Activated CD4-positive, alpha-beta memory T cell treated with anti-CD3 and anti-CD28 coated beads for 36 hours (primary cell): ENCODE results near the gene BCAR1. TPM values are rescaled to one million over a fixed set of nuclear protein-coding genes. Genes with fewer than 3 reads are reported as not detected.
A peak's percentile ranks its signal among the peaks of the same experiment; 100 is the strongest.

Source experiments
- CTCF ChIA-PET: fragments of 350-600 bp; sonication (Branson Sonifier 250); formaldehyde crosslinking; loops from one replicate; lab custom pipeline; 2021; ENCODE audit warnings: antibody characterized with exemption, inconsistent platforms; lab: Charles Lee
- POLR2A ChIA-PET: fragments of 350-600 bp; sonication (Branson Sonifier 250); formaldehyde crosslinking; loops from one replicate; lab custom pipeline; 2021; ENCODE audit warnings: antibody characterized with exemption; lab: Charles Lee
- DNase-seq: peaks from one replicate; pipeline ENCODE4 v3.0.0-alpha.2; 2020
- H3K27ac Mint-ChIP-seq: one replicate; pipeline ENCODE4 v1.8.0; 2021; ENCODE audit warnings: mixed read lengths
- H3K27me3 Mint-ChIP-seq: one replicate; pipeline ENCODE4 v1.8.0; 2021; ENCODE audit warnings: mixed read lengths
- H3K36me3 Mint-ChIP-seq: one replicate; pipeline ENCODE4 v1.8.0; 2021; ENCODE audit warnings: mixed read lengths
- H3K4me1 Mint-ChIP-seq: one replicate; pipeline ENCODE4 v1.8.0; 2021; ENCODE audit warnings: low read depth, mixed read lengths
- H3K4me3 Mint-ChIP-seq: one replicate; pipeline ENCODE4 v1.8.0; 2021; ENCODE audit warnings: mild to moderate bottlenecking, mixed read lengths
- H3K9me3 Mint-ChIP-seq: one replicate; pipeline ENCODE4 v1.8.0; 2021; ENCODE audit warnings: mixed read lengths
- intact Hi-C: fragments of 100-400 bp; cut with micrococcal nuclease; formaldehyde crosslinking; loops from one replicate; pipeline ENCODE4 v1.15.1; 2023
- total RNA-seq, 2 experiments: library from RNA; stranded (reverse); gene quantifications; one replicate each; pipeline ENCODE4 v1.2.3, GENCODE V29; 2021

BCAR1 gene, protein sequence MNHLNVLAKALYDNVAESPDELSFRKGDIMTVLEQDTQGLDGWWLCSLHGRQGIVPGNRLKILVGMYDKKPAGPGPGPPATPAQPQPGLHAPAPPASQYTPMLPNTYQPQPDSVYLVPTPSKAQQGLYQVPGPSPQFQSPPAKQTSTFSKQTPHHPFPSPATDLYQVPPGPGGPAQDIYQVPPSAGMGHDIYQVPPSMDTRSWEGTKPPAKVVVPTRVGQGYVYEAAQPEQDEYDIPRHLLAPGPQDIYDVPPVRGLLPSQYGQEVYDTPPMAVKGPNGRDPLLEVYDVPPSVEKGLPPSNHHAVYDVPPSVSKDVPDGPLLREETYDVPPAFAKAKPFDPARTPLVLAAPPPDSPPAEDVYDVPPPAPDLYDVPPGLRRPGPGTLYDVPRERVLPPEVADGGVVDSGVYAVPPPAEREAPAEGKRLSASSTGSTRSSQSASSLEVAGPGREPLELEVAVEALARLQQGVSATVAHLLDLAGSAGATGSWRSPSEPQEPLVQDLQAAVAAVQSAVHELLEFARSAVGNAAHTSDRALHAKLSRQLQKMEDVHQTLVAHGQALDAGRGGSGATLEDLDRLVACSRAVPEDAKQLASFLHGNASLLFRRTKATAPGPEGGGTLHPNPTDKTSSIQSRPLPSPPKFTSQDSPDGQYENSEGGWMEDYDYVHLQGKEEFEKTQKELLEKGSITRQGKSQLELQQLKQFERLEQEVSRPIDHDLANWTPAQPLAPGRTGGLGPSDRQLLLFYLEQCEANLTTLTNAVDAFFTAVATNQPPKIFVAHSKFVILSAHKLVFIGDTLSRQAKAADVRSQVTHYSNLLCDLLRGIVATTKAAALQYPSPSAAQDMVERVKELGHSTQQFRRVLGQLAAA
- total RNA-seq = 1 to 10 TPM in 1 of 2 experiments, under 1 TPM in 1; 0.78 to 1.1 TPM

DNA sequence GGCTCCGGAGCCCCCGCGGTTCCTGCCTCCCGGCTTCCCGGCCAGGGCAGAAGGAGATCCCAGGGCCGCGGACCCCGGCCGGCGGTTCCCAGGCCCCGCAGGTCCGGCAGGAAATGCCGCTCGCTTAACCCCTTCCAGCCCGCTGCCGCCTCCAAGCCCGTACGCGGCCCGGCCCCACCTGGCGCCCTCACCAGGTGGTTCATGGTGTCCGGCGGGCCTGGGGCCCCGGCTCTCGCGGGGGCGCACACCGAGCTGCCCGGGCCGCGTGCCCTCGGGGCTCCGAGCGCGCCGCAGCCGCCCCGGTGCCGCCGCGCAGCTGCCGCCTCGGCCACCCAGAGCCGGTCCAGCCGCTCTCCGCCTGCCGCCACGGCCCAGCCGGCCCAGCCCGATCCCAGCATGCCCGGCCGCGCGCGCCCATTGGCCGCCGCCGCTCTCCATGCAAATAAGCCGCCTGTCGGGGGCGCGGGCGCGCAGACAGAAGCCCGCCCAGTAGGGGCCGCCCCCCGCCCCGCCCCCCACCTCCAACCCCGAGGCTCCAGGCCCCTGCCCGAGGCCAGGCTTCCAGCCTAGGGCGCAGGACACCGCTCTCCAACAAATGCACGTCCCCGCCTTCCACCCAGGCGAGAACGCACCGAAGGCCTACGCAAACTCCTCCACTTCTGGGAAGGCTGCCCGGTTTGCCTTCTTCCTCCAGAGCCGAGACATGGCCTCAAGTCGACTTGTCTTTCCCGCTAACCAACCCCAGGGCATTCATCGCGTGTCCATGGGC, at the start of gene BCAR1:
Gene BCAR1, minus strand, starts transcription at position 345 of the 769 bp plus-strand sequence. Its CDS starts 142 bp downstream, at position 203.
- Mint-ChIP-seq H3K27ac (no peak within 1 kb of the TSS), H3K9me3 (no peaks in the 10 kb centered on the region), H3K4me3 (peak within 1 kb of the TSS; percentile 43), H3K4me1 (peaks cover 2% of the 10 kb centered on the region), H3K27me3 (peaks cover 36% of the 10 kb centered on the region), H3K36me3 (no peaks in the 10 kb centered on the region)
- CTCF ChIA-PET = interaction anchor here (1.2 to 1.4 kb wide), 3 partner anchors 17 to 134 kb away, joined by 3 to 5 read pairs (median 4); no protein-coding TSS in a partner anchor
- DNase-seq = peak; percentile 25
- intact Hi-C loops = no loop called here
- POLR2A ChIA-PET = no interaction called here

DNA sequence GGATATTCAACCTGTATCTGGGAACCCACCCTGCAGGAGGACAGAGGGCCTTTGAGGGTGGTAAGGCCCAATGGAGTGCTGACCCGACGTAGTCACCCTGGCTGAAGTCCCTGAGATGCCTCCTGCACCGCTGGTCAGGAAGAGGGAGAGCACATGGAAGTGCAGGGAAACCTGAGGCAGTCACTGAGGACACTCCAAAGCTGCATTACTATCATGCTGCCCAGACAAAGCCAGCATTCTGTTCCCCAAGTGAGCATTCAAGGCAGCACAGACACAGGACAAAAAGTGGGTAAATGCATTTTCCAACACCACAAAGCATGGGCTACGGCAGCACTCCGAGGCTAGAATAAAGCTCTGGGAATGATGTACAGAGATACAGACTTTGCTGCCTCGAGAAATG, 46.8 kb upstream of the BCAR1 start:
- no peak overlapping the region for H3K27ac Mint-ChIP-seq
- POLR2A ChIA-PET = no interaction called here
- peaks cover 50% of the 10 kb centered on the region for H3K36me3 Mint-ChIP-seq
- CTCF ChIA-PET = no interaction called here
- DNase-seq = no peak
- no peaks in the 10 kb centered on the region for H3K9me3 Mint-ChIP-seq
- no peaks in the 10 kb centered on the region for H3K27me3 Mint-ChIP-seq
- no peak overlapping the region for H3K4me3 Mint-ChIP-seq
- no peaks in the 10 kb centered on the region for H3K4me1 Mint-ChIP-seq
- intact Hi-C loops = no loop called here

DNA sequence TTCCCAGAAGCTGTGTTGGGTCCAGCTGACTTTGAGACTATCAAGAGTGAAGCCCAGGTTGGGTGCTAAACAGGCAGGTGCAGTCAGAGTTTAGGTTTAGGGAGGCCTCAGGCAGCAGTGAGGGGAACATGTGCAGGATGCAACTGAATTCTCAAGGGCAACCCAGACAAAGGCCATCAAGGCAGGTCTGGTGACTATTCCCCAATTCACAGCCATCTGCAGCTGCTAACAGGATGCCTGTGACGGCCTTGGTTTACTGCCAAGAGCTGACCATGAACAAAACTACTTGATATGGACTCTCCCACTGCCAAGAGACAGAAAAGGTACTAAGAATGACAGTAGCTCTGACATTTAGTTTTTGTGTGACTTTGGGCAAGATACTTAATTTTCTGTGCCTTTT, 45.2 kb upstream of the BCAR1 start:
- DNase-seq = no peak
- Mint-ChIP-seq H3K27me3 (no peaks in the 10 kb centered on the region), H3K27ac (no peak overlapping the region), H3K36me3 (peaks cover 61% of the 10 kb centered on the region), H3K4me1 (no peaks in the 10 kb centered on the region), H3K4me3 (no peak overlapping the region), H3K9me3 (no peaks in the 10 kb centered on the region)
- intact Hi-C loops = no loop called here
- CTCF ChIA-PET = no interaction called here
- POLR2A ChIA-PET = no interaction called here

DNA sequence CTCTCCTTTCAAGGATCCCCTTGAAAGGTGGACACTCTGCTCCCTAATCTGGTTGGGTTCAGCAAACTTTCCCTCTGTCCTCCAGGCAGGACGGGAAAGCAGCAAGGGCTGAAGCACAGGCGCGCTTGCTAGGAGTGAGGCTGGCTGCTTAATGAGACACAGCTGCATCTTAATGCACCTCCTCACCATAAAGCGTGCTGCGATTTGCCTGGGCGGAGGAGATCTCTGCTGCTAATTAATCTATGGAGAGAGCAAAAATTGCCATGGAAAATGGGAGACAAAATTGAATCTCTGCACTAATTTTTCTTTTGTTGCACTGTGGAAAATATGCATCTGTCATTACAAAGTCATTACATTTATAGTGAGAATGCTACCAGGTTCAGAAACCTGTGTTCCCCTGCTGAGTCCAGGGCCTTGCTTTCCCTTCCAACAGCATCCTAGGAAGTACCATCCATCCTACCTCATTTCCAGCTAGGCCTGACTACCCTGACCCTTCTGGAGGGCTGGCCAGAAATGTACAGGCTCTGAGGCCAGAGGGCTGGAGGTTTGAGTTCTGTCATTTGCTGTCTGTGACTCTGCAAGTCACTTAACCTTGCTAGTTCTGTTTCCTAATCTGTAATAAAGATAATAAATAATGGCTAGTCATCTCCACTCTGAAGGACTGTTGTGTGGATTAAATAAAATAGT, 43.5 kb upstream of the BCAR1 start:
- H3K4me3 Mint-ChIP-seq = no peak overlapping the region
- POLR2A ChIA-PET = interaction anchor here (0.5 kb wide), 1 partner anchor 25 kb away, joined by 3 read pairs; no protein-coding TSS in a partner anchor
- no peaks in the 10 kb centered on the region for H3K9me3 Mint-ChIP-seq
- no peak for DNase-seq
- intact Hi-C loops = no loop called here
- no peak overlapping the region for H3K27ac Mint-ChIP-seq
- H3K27me3 Mint-ChIP-seq = no peaks in the 10 kb centered on the region
- no peaks in the 10 kb centered on the region for H3K4me1 Mint-ChIP-seq
- H3K36me3 Mint-ChIP-seq = peaks cover 54% of the 10 kb centered on the region
- CTCF ChIA-PET = interaction anchor here (1.4 kb wide), 1 partner anchor 61 kb away, joined by 3 read pairs; no protein-coding TSS in a partner anchor

DNA sequence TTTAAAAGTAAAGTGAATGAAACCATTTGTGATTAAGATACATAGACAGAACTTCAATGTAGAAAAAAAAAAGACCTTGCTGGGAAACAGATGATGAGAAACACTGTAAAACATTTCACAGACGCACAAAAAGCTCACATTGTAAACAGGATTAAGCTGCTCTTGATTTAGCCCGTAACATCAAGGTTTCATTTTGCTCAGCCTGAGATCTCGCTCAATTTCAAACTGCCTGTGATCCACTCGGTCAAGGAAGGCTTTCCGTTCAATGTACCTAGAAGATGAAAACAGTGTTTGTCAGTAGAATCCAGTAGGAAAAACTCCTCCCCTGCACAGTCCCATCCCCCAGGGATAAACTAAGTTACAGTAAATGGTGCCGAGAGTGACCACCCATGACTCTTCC, 42.3 kb upstream of the BCAR1 start:
- CTCF ChIA-PET = no interaction called here
- DNase-seq = no peak
- peaks cover 46% of the 10 kb centered on the region for H3K36me3 Mint-ChIP-seq
- no peak overlapping the region for H3K27ac Mint-ChIP-seq
- H3K27me3 Mint-ChIP-seq = no peaks in the 10 kb centered on the region
- POLR2A ChIA-PET = no interaction called here
- peaks cover 6% of the 10 kb centered on the region for H3K4me1 Mint-ChIP-seq
- no peaks in the 10 kb centered on the region for H3K9me3 Mint-ChIP-seq
- no peak overlapping the region for H3K4me3 Mint-ChIP-seq
- intact Hi-C loops = no loop called here

DNA sequence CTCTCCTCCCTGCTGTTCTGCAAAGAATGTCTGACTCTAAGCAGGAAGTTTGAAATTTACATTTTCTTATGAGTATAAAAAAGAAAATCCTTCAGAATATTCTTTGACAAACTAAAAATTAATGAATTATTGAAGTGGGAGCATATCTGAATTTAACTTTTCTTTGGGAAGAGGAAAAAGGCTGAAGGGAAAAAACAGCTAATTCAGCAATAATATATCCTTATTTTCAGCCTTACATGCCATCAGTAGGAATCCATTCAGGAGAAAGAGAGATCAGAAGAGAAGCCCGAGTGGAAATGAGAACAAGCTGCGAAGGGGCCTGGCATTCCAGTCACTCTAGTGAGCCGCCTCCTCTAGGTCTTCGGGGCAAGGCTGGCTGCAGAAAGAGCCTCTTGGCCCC, 41.7 kb upstream of the BCAR1 start:
- ChIA-PET CTCF (no interaction called here), POLR2A (no interaction called here)
- H3K4me1 Mint-ChIP-seq = peaks cover 12% of the 10 kb centered on the region
- H3K27ac Mint-ChIP-seq = no peak overlapping the region
- intact Hi-C loops = no loop called here
- DNase-seq = no peak
- H3K9me3 Mint-ChIP-seq = no peaks in the 10 kb centered on the region
- no peak overlapping the region for H3K4me3 Mint-ChIP-seq
- peaks cover 5% of the 10 kb centered on the region for H3K27me3 Mint-ChIP-seq
- peaks cover 48% of the 10 kb centered on the region for H3K36me3 Mint-ChIP-seq

DNA sequence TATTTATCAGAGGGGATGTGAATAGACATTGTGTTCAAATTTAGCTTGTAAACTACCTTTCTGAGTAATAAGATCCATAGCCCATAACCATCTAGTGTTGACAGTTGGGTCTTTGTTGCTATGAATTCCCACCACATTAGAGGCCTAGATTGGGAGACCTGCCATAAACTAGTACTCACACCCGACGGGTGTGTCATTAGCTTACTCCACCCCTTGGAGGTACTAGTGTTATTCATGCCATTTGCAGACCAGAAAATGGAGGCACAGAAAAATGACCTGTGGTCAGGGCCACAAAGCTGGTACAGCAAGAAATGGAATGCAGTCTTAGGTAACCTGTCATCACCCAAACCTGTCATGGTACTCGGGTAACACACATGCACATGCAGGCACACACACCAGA, 41.3 kb upstream of the BCAR1 start:
- Mint-ChIP-seq H3K36me3 (peaks cover 45% of the 10 kb centered on the region), H3K9me3 (no peaks in the 10 kb centered on the region), H3K27me3 (peaks cover 5% of the 10 kb centered on the region), H3K4me3 (no peak overlapping the region), H3K27ac (no peak overlapping the region), H3K4me1 (peaks cover 15% of the 10 kb centered on the region)
- POLR2A ChIA-PET = no interaction called here
- intact Hi-C loops = no loop called here
- DNase-seq = no peak
- CTCF ChIA-PET = no interaction called here

DNA sequence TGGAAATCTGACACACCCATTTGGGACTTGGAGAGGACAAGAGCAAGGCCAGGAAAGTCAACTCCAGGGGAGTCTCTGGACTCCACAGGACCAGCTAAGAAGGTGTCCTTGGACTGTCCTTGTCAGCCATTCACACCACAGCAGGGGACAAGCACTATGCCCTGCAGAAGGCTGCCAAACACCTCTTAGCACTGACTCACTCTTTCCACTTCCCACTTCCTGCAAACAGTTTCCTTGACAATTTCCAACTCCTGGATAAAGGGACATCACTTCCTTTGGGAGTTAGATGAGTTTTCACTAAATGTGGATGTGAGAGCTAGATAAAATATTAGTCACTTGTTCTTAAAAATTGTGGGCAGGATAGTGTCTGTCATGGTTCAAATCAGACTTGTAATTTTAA, 37.8 kb upstream of the BCAR1 start:
- intact Hi-C loops = no loop called here
- DNase-seq = no peak
- Mint-ChIP-seq H3K27ac (no peak overlapping the region), H3K4me1 (peaks cover 16% of the 10 kb centered on the region), H3K27me3 (peaks cover 6% of the 10 kb centered on the region), H3K36me3 (peaks cover 35% of the 10 kb centered on the region), H3K4me3 (no peak overlapping the region), H3K9me3 (no peaks in the 10 kb centered on the region)
- ChIA-PET CTCF (no interaction called here), POLR2A (no interaction called here)

DNA sequence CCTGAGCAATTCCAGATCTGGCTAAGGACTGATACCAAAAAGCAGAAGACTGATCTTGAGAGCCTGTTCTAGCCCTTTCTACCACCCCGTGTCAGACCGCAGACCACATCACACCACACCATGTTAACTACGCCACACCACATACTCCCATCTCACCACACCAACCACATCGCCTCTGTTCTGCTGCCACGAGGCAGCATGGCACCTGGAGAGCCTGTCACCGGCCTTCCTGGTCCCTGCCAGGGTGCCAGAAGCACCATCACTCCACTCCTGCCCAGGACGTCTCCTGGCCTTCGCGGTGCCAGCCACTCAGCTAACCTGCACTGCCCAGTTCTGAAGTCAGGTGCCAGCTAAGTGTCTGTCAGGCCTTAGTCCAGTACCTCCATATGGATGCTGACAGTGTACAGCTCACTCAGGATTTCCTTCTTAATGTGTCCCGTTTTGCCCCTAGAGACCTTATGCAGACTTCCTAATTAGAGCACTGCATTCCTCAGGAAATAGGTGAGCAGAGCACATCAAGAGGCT, 37.2 kb upstream of the BCAR1 start:
- Mint-ChIP-seq H3K4me1 (peaks cover 16% of the 10 kb centered on the region), H3K4me3 (peak overlapping the region; percentile 3), H3K27me3 (peaks cover 6% of the 10 kb centered on the region), H3K9me3 (no peaks in the 10 kb centered on the region), H3K36me3 (peaks cover 30% of the 10 kb centered on the region), H3K27ac (peak overlapping the region; percentile 0)
- DNase-seq = peak; percentile 79
- intact Hi-C loops = no loop called here
- POLR2A ChIA-PET = no interaction called here
- CTCF ChIA-PET = no interaction called here

DNA sequence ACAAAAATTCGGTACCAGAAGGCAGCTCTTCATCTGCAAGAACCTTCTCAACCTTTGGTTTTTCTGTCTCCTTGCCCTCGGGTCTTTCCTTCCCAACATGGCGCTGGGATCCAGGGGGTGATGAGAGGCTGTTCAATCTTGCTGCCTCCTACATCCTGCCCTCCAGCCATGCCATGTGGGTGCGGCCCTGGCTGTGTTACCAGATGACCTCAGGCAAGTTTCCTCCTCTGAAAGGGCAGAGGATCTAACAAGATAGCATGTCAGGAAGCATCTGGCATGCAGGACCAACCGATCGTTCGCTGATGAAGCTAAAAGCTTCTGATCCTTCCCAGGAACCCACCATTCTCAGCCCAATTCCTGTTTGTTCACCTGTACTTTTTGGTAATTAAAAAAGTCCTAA, 36.8 kb upstream of the BCAR1 start:
- Mint-ChIP-seq H3K36me3 (peaks cover 29% of the 10 kb centered on the region), H3K9me3 (no peaks in the 10 kb centered on the region), H3K4me3 (no peak overlapping the region), H3K27ac (no peak overlapping the region), H3K4me1 (peaks cover 16% of the 10 kb centered on the region), H3K27me3 (peaks cover 6% of the 10 kb centered on the region)
- intact Hi-C loops = no loop called here
- no peak for DNase-seq
- CTCF ChIA-PET = no interaction called here
- POLR2A ChIA-PET = no interaction called here

DNA sequence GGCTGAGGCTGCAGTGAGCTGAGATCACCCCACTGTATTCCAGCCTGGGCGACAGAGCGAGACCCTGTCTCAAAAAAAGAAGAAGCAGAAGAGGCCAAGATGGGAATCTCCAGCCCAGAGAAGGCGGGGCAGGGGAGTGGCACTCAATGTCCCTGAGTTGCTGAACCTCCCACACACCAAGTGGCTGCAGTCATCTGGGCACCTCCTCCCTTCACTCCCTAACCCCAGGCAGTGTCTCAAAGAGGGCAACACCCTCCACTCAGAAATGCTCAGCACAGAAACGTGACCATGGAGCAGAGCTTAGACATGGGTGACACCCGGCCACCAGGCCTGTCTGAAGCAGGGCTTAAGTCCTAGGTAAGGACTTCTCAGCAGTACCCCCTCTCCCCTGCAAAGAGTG, 36.3 kb upstream of the BCAR1 start:
- Mint-ChIP-seq H3K27me3 (peaks cover 6% of the 10 kb centered on the region), H3K36me3 (peaks cover 24% of the 10 kb centered on the region), H3K9me3 (no peaks in the 10 kb centered on the region), H3K27ac (no peak overlapping the region), H3K4me1 (peaks cover 16% of the 10 kb centered on the region), H3K4me3 (no peak overlapping the region)
- intact Hi-C loops = no loop called here
- ChIA-PET POLR2A (no interaction called here), CTCF (no interaction called here)
- no peak for DNase-seq
